HG02610 (cell line): ENCODE data around the gene PTPRJ.

Experiments used
- ATAC-seq: cut with Tn5 transposase; IDR thresholded peaks from one replicate; pipeline ENCODE4 v1.9.1; 2021; ENCODE audit warnings: mild to moderate bottlenecking, moderate library complexity; ENCODE audit not compliant: unreplicated experiment

The PTPRJ gene

DNA sequence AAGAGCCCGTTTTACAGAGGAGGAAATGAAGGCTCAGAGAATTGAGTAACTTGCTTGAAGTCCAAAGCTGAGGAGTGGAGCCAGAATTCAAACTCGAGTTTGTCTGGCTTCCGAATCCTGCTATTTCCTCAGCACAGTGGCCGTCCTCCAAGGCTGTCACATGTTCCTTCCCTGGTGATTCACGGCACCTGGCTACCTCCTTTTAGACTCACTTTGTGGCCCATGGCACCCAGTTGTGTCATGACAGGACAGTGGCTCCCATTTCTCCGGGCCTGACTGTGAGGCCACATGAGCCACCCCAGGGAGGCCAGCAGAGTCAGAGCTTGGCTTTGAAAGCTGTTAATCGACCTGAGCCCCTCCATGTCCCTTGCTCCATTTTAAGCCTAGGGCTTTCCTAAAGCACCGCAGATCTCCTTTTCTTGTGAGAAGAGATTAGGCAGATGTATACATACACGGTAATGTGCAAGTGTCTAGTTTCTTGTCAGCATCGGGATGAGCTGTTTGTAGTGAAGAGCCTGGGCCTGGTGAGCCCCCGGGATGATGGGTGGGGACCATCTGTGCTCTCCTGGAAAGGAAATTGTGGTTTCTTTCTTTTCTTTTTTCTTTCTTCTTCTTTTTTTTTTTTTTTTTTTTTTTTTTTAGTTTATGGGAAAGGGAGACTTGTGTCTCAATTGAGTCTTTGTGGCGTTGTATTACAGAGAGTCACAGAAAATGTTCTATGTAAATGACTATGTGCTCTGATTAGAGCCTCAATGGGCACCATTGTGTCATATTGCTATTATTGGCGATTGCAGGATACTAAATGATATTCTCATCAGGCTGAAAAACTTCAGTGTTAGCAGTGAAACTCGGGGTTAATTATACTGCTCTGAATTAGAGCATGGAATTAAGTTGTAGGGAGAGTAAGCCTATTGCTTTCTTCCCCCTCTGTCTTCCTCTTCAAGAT lies 54.8 kb downstream of the PTPRJ start:
- no peak for ATAC-seq

DNA sequence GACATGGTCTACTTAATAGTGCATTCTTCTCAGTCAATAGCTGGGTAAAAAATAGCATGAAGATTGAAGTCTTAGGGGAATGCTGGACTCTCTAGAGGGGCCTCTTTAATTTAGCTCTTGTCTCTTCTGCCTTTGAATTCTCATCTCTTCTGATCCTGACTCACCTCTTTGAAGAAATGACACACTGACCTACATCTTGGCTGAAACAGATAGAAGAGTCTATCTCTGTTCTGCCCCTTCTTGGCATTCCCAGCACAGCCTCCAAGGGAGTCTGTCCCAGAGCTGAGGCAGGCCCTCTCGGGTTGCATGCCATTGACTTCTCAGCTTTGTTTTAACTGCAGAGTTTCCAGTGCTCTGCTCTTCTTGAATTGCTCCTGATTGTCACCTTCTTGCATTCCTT lies 55.7 kb downstream of the PTPRJ start:
- no peak for ATAC-seq

GRCh38 chr11:48036466-48036865 lies 56.1 kb downstream of the PTPRJ start:
- no peak for ATAC-seq

- ATAC-seq: no peak
Measured at GRCh38 chr11:48037709-48038468, 57.5 kb downstream of the PTPRJ start.

GRCh38 chr11:48040830-48041444 lies 60.6 kb downstream of the PTPRJ start:
- ATAC-seq: no peak

- ATAC-seq: no peak
Measured at GRCh38 chr11:48041877-48042695, 61.7 kb downstream of the PTPRJ start.

- no peak for ATAC-seq
Measured at GRCh38 chr11:48043111-48043990, 63.0 kb downstream of the PTPRJ start.

DNA sequence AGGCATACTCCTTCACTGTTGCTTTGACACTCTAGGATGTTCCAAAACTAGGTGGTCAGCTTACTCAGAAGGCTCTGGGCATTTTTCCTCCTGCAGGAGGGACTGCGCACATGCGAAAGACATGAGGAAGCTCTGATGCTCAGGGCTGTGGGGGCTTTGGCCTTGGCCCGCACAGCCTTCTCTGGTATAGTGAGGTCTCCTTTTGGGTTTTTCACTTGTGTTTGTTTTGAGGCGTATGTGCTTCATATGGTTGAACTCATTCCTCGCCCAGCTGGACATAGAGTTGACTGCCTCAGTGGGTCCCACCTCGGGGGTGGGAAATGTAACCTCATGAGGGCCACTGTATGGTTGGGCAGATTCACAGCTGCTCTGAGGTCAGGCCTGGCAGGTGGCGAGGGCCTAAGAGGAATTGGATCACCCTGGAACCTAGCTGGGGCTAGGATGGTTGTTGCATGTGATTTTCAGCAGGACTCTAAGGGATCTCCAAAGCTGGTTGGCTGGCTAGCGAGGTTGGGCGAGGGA lies 63.7 kb downstream of the PTPRJ start:
- no peak for ATAC-seq

- ATAC-seq: no peak
Measured at GRCh38 chr11:48044577-48044976, 64.2 kb downstream of the PTPRJ start.

DNA sequence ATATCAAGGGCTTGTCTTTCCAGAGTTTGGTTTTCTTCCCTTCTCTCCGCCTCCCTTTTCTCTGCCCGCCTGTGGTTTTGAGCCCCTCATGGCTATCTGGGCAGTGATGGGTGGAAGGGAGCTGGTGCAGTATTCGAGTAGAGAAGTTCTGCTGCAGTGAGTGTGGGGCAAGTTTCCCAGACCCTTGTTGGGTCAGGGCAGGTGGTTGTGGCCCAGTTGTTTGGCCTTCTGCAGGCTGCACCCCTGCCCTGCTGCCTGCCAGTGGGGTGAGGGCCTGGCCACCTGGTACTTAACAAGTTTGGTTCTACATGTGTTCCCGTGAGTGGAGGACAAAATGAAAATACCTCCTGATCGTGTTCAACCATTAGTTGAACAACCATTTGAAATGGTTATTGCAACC lies 65.2 kb downstream of the PTPRJ start:
- ATAC-seq: no peak

DNA sequence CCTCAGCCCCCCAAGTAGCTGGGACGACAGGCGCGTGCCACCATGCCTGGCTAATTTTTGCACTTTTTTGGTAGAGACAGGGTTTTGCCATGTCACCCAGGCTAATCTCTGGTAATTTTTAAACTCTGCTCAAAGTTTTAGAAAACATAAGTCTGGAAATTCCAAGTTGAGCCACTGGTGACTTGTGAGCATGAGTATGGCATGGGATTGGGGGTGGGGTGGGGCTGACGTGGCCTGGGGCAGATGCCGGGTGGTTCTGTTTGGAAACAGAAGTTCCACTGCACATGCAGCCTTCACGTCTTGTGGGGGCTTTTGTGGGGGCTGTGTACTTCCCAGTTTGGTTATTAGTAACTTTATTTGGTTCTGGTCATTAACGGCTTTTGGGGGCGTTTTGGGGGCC lies 67.3 kb downstream of the PTPRJ start:
- no peak for ATAC-seq

DNA sequence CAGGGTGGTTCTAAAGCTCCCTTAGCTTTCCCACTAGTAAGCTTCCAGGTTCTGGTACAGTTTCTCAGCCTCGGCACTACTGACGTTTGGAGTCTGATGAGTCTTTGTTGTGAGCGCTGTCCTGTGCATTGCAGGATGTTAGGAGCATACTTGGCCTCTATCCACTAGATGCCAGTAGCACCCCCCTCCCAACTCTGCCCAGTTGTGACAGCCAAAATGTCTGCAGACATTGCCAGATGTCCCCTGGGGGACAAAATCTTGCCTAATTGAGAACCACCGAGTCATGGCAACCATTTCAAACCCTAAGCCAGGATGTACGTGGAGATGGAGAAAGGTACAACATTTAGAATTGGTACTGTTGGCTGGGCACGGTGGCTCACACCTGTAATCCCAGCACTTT lies 68.7 kb downstream of the PTPRJ start:
- no peak for ATAC-seq

- ATAC-seq: no peak
Measured at GRCh38 chr11:48050304-48050703, 69.9 kb downstream of the PTPRJ start.

GRCh38 chr11:48051217-48051830 lies 71.0 kb downstream of the PTPRJ start:
- no peak for ATAC-seq

- no peak for ATAC-seq
Measured at GRCh38 chr11:48052183-48053044, 72.1 kb downstream of the PTPRJ start.

DNA sequence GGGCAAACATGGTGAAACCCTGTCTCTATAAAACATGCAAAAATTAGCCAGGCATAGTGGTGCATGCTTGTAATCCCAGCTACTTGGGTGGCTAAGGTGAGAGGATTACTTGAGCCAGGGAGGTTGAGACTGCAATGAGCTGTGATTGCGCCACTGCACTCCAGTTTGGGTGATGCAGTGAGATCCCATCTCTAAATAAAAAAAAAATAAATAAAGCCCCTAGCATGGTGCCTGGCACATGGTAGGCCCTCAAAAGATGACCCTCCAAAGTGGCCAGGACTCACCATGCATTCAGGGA lies 74.6 kb downstream of the PTPRJ start:
- ATAC-seq: no peak

DNA sequence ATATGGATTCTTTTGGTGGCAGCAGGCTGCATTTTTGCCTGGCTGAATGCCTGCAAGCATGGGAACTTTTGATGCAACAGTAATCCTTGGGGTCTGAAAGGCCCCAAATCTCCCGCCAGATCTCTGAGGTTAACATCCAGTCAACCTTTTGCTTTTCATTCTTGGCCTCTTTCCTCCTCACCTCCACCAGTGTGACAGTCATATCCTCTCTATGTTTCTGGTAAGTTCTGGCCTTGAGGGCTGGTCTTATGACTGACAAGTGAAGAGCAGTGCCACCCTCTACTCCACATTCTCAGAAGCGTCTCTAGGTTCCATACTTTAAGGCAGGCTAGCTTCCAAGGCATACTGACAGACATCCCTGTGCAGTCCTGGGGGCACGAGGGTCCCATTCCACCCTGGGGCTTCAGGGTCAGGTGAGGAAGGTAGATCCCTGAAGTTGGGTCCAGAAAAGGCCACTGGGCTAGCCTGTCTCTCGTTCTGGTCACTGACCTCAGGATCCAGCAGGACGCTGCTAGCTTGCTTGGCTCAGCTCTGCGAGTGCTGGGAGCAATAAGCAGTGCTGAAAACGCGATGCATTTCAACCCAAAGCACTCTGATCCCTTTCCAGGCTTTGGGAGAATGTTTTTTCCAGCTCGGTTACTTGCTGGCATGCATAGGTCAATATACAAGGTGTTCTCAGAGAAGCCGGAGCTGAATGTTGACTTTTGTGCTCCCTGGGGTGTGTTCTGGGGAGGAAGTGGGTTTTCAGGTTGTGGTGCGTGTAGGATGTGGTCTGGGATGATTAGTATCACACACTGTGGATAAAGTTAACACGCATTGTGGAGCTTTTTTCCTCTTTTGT lies 75.2 kb downstream of the PTPRJ start:
- ATAC-seq: peak; percentile 49
